Ishikawa (cell line): ENCODE measurements around the gene DCAF17.

ENCODE experiments used
- CEBPB ChIP-seq: IDR thresholded peaks from 2 replicates; pipeline ENCODE4 v1.6.1; 2012
- CREB1 ChIP-seq: IDR thresholded peaks from 2 replicates; pipeline ENCODE4 v1.6.1; 2012; ENCODE audit warnings: low read depth
- EGR1 ChIP-seq: IDR thresholded peaks from 2 replicates; pipeline ENCODE4 v1.6.1; 2012
- EP300 ChIP-seq: IDR thresholded peaks from 2 replicates; pipeline ENCODE4 v1.6.1; 2012; ENCODE audit warnings: borderline replicate concordance
- FOXM1 ChIP-seq: IDR thresholded peaks from 2 replicates; pipeline ENCODE4 v1.6.1; 2012; ENCODE audit warnings: low read depth, borderline replicate concordance
- MAX ChIP-seq: IDR thresholded peaks from 2 replicates; pipeline ENCODE4 v1.6.1; 2012
- NFIC ChIP-seq: IDR thresholded peaks from 2 replicates; pipeline ENCODE4 v1.6.1; 2012
- RAD21 ChIP-seq: IDR thresholded peaks from 2 replicates; pipeline ENCODE4 v1.6.1; 2012; ENCODE audit warnings: low read depth
- REST ChIP-seq: IDR thresholded peaks from 2 replicates; pipeline ENCODE4 v1.6.1; 2012; ENCODE audit warnings: low read depth, mild to moderate bottlenecking
- TAF1 ChIP-seq: IDR thresholded peaks from 2 replicates; pipeline ENCODE4 v1.6.1; 2012; ENCODE audit warnings: low read depth, mild to moderate bottlenecking
- TCF12 ChIP-seq: IDR thresholded peaks from 2 replicates; pipeline ENCODE4 v1.6.1; 2012; ENCODE audit warnings: low read depth
- TEAD4 ChIP-seq: IDR thresholded peaks from 2 replicates; pipeline ENCODE4 v1.6.1; 2012
- USF1 ChIP-seq: IDR thresholded peaks from 2 replicates; pipeline ENCODE4 v1.6.1; 2012
- YY1 ChIP-seq: IDR thresholded peaks from 2 replicates; pipeline ENCODE4 v1.6.1; 2012; ENCODE audit warnings: low read depth
- ZBTB7A ChIP-seq: IDR thresholded peaks from 2 replicates; pipeline ENCODE4 v1.6.1; 2012; ENCODE audit warnings: low read depth

Gene DCAF17

GRCh38 chr2:171487803-171488259 is 53.8 kb downstream of the DCAF17 start:
- no peak for TF ChIP-seq EP300
- no peak for TF ChIP-seq TAF1
- no peak for TF ChIP-seq YY1
- TF ChIP-seq ZBTB7A = no peak
- TF ChIP-seq MAX = no peak
- no peak for TF ChIP-seq RAD21
- no peak for TF ChIP-seq EGR1
- TF ChIP-seq TEAD4 = no peak
- TF ChIP-seq REST = no peak
- no peak for TF ChIP-seq NFIC
- no peak for TF ChIP-seq FOXM1
- TF ChIP-seq USF1 = no peak
- no peak for TF ChIP-seq CEBPB
- no peak for TF ChIP-seq CREB1
- TF ChIP-seq TCF12 = no peak

- TF ChIP-seq TEAD4 (no peak), MAX (no peak), TAF1 (no peak), TCF12 (no peak), CREB1 (no peak), USF1 (no peak), EP300 (no peak), EGR1 (no peak), CEBPB (no peak), ZBTB7A (no peak), FOXM1 (no peak), NFIC (no peak), RAD21 (no peak), YY1 (no peak), REST (no peak)
Observed at GRCh38 chr2:171490577-171490976, 56.6 kb downstream of the DCAF17 start.

- TF ChIP-seq TEAD4 (no peak), CEBPB (no peak), NFIC (no peak), MAX (no peak), ZBTB7A (no peak), TAF1 (no peak)
Observed at GRCh38 chr2:171491292-171491691, 57.3 kb downstream of the DCAF17 start.

- TF ChIP-seq MAX (no peak), RAD21 (no peak), EP300 (no peak), CREB1 (no peak), NFIC (no peak), TEAD4 (no peak), TAF1 (no peak)
Observed at GRCh38 chr2:171492664-171493063, 58.6 kb downstream of the DCAF17 start.

GRCh38 chr2:171505374-171505773 is 71.3 kb downstream of the DCAF17 start:
- no peak for TF ChIP-seq CREB1
- TF ChIP-seq RAD21 = no peak
- TF ChIP-seq FOXM1 = no peak
- no peak for TF ChIP-seq YY1
- TF ChIP-seq TEAD4 = no peak
- TF ChIP-seq NFIC = no peak
- TF ChIP-seq REST = no peak
- no peak for TF ChIP-seq MAX
- no peak for TF ChIP-seq USF1
- no peak for TF ChIP-seq CEBPB
- TF ChIP-seq TCF12 = no peak
- TF ChIP-seq ZBTB7A = no peak
- TF ChIP-seq EGR1 = no peak
- TF ChIP-seq EP300 = no peak
- TF ChIP-seq TAF1 = no peak
